PFSK-1 (cell line): Measurements from ENCODE around the gene AOPEP.

Source experiments
- FOXP2 ChIP-seq: optimal IDR thresholded peaks from 2 replicates; pipeline ENCODE3; 2011; ENCODE audit warnings: borderline replicate concordance, control low read depth, inconsistent platforms; ENCODE audit not compliant: insufficient read depth; ENCODE audit errors: extremely low read length, extremely low read depth
- POLR2AphosphoS5 ChIP-seq: IDR thresholded peaks from 2 replicates; pipeline ENCODE4 v1.6.1; 2012; ENCODE audit warnings: low read depth, mild to moderate bottlenecking, control low read depth, low read length, moderate library complexity
- REST ChIP-seq, 2 experiments: IDR thresholded peaks; 2 replicates each; pipeline versions ENCODE4 v1.6.1 to v1.8.0; 2011 to 2012; ENCODE audit warnings: low read depth in 2 of 2, low read length in 2 of 2, control low read depth in 1 of 2, inconsistent platforms in 1 of 2, mild to moderate bottlenecking in 1 of 2, moderate library complexity in 1 of 2; ENCODE audit not compliant: insufficient read depth in 1 of 2
- SIN3A ChIP-seq: IDR thresholded peaks from 2 replicates; pipeline ENCODE4 v1.6.1; 2012; ENCODE audit warnings: mild to moderate bottlenecking, low read length, moderate library complexity, borderline replicate concordance; ENCODE audit not compliant: insufficient read depth
- TAF1 ChIP-seq: IDR thresholded peaks from 2 replicates; pipeline ENCODE4 v1.6.1; 2012; ENCODE audit warnings: low read length, control low read depth, borderline replicate concordance; ENCODE audit not compliant: insufficient read depth

Gene AOPEP

DNA sequence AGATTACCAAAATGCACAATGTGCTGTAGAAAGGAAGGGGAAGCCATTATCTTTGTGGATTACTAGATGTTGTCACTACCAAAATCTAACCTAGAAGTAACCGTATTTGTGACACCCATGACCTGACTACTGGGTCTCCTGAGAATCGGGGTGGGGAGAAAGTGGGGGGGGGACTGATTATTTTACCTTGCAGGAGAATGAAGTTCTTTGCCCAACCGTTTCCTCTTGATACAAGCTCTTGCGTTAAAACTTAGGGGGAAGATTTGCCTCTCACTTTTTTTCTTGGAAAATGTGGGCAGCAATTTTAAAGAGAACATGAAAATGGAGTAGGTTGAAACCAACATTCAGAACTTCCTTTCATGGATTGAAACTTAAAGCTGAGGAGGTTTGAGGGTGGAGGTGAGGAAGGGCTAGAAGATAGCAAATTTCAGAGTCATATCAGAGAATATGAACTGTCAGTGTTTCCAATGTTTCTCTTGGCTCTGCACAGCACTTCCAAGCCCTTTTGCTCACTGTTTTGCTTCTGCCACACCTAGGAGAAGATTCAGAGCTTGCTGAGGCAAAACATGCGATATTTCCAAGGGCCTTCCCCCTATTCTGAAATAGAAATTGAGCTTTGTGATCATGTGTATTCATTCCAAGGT, 280.8 kb downstream of the AOPEP start:
- TF ChIP-seq FOXP2, result no peak
- no peak for TF ChIP-seq POLR2AphosphoS5
- no peak for TF ChIP-seq TAF1
- no peak for TF ChIP-seq SIN3A
- TF ChIP-seq REST (IDR thresholded peaks at IDR 0.05; ENCODE audit: insufficient read depth in 1 of 2, low read depth in 2 of 2, low read length in 2 of 2), result no peak

DNA sequence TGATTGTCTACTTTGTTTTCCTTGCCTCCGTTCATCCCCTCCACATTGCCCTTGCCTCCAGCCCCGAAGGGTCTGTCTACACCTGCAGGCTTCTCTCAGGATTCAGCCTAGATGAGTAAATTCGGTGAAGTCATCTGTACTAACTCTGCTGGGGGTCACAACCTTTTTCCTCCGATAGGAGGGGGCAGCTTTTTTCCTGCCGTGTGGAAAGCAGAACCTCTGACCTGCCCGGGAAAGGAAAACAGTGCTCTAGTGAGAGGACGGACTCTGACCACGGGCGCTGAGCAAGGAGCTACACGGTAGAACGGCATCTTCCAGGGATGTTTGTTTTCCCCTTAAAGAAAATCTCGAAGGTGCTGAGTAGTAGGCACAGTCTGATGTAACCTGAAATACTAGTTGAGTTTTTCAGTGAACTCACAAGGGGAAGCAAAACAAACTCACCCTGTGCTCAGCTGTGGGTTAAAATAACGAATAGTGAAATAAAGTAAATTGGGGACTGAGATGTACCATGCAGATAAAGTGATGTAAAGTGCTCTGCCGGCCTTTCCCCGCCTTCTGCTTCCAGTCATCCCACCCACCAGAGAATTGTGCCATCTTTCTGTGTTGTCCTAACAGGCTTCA, 281.8 kb downstream of the AOPEP start:
- no peak for TF ChIP-seq SIN3A
- TF ChIP-seq TAF1, result no peak
- TF ChIP-seq REST (IDR thresholded peaks at IDR 0.05; ENCODE audit: insufficient read depth in 1 of 2, low read depth in 2 of 2, low read length in 2 of 2), result no peak
- TF ChIP-seq POLR2AphosphoS5, result no peak

DNA sequence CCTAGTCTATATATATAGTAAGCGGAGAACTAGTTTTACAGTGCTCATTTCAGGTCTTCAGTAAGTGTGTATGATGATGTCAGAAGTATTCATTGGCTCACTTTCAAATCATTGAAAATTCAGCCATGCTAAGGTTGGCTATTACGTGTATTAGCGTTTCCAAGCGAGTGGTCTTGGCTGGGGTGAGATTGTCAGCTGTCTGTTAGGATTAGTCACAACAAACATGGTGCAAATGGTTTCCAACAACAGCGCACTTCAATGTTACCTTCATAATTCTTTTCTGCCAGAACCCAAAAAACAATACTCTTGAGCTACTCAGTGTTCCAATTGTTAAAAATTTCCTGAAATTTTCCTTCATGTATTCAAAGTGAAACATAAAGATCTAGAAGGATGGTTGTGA, 283.0 kb downstream of the AOPEP start:
- TF ChIP-seq TAF1, result no peak
- no peak for TF ChIP-seq REST (IDR thresholded peaks at IDR 0.05; ENCODE audit: insufficient read depth in 1 of 2, low read depth in 2 of 2, low read length in 2 of 2)
- no peak for TF ChIP-seq SIN3A
- TF ChIP-seq POLR2AphosphoS5, result no peak
- no peak for TF ChIP-seq FOXP2

- TF ChIP-seq POLR2AphosphoS5 (no peak), REST (IDR thresholded peaks at IDR 0.05; ENCODE audit: insufficient read depth in 1 of 2, low read depth in 2 of 2, low read length in 2 of 2) (no peak), FOXP2 (no peak), TAF1 (no peak), SIN3A (no peak)
Observed at GRCh38 chr9:95010431-95010838, 283.9 kb downstream of the AOPEP start.
